ENCODE data around the gene PLA2G4F.

Gene PLA2G4F

DNA sequence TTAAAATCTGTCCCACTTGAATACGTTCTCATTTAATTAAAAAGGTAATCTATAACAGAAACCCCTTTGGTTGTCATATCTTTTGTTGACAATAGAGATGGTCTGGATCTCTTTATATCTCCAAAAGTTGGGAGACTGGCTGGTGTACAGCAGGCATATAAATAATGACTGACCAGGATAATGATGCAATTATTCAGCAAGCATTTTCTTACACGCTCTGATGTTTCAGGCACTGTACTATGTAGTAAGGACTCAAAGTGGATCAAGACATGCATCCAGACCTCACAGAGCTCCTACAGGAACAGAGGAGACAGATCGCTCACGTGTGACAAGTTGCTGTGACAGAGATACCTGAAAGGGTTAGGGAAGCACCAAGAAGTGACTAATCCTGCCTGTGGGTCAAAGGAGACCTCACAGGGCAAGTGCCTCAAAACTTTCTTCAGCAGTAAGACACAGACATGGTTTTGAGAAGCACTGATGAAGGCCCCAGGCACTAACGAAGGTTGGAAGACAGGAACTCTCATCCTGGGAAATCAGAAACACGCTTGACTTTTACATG, 26.0 kb upstream of the PLA2G4F start:
- no peaks in the 10 kb centered on the region for H3K4me1 ChIP-seq (ENCODE audit: insufficient read depth, low read length)
- H3K27me3 ChIP-seq (ENCODE audit: insufficient read depth, low read length, poor library complexity) = no peaks in the 10 kb centered on the region
- H2AFZ ChIP-seq (ENCODE audit: low read depth, low read length) = no peak overlapping the region
- no peak for DNase-seq
- no peak overlapping the region for H3K27ac ChIP-seq (ENCODE audit: low read length)
- no peak overlapping the region for H3K4me2 ChIP-seq (ENCODE audit: insufficient read depth, low read length)
- H3K9ac ChIP-seq (ENCODE audit: low read depth, low read length) = no peak overlapping the region
- H3K79me2 ChIP-seq (ENCODE audit: insufficient read depth, low read length) = no peaks in the 10 kb centered on the region
- no peak for ATAC-seq (ENCODE audit: insufficient read depth, low read depth)
- TF ChIP-seq, protein P1, sequence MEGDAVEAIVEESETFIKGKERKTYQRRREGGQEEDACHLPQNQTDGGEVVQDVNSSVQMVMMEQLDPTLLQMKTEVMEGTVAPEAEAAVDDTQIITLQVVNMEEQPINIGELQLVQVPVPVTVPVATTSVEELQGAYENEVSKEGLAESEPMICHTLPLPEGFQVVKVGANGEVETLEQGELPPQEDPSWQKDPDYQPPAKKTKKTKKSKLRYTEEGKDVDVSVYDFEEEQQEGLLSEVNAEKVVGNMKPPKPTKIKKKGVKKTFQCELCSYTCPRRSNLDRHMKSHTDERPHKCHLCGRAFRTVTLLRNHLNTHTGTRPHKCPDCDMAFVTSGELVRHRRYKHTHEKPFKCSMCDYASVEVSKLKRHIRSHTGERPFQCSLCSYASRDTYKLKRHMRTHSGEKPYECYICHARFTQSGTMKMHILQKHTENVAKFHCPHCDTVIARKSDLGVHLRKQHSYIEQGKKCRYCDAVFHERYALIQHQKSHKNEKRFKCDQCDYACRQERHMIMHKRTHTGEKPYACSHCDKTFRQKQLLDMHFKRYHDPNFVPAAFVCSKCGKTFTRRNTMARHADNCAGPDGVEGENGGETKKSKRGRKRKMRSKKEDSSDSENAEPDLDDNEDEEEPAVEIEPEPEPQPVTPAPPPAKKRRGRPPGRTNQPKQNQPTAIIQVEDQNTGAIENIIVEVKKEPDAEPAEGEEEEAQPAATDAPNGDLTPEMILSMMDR (IDR thresholded peaks at IDR 0.05; ENCODE audit: borderline replicate concordance, extremely low read depth, low read length, poor library complexity, severe bottlenecking) = no peak
- TF ChIP-seq EZH2 (IDR thresholded peaks at IDR 0.05; ENCODE audit: borderline replicate concordance, low read depth, low read length, severe bottlenecking) = no peak
- H3K4me3 ChIP-seq (ENCODE audit: low read depth in 1 of 2, low read length in 2 of 2) = no peak overlapping the region
- H3K36me3 ChIP-seq (ENCODE audit: insufficient read depth, low read length) = peaks cover 66% of the 10 kb centered on the region
- H3K9me3 ChIP-seq (ENCODE audit: insufficient read depth, low read length, severe bottlenecking) = no peaks in the 10 kb centered on the region
- H4K20me1 ChIP-seq (ENCODE audit: insufficient read depth, low read length) = no peaks in the 10 kb centered on the region

DNA sequence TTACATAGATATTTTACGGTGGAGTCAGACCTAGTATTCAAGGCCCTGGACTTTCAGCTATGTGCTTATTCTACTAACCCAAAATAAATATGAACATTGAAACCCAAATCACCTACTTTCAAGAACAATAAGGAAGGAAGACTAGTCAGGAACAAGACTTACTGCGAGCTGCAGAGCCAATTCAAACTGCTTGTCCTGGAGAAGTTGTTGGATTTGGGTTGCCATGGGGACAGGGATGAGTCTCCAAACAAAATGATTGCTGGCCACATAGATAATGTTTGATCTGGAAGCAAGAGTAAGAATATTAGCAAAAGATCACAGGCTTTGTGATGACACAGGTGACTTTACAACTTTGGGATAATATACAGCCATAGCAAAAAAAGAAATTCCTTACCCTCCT, 21.6 kb upstream of the PLA2G4F start:
- Histone ChIP-seq H3K27me3 (ENCODE audit: insufficient read depth, low read length, poor library complexity) (no peaks in the 10 kb centered on the region), H2AFZ (ENCODE audit: low read depth, low read length) (no peak overlapping the region), H3K9me3 (ENCODE audit: insufficient read depth, low read length, severe bottlenecking) (no peaks in the 10 kb centered on the region), H4K20me1 (ENCODE audit: insufficient read depth, low read length) (no peaks in the 10 kb centered on the region), H3K79me2 (ENCODE audit: insufficient read depth, low read length) (no peaks in the 10 kb centered on the region), H3K9ac (ENCODE audit: low read depth, low read length) (no peak overlapping the region), H3K4me2 (ENCODE audit: insufficient read depth, low read length) (no peak overlapping the region), H3K4me1 (ENCODE audit: insufficient read depth, low read length) (no peaks in the 10 kb centered on the region), H3K36me3 (ENCODE audit: insufficient read depth, low read length) (peaks cover 53% of the 10 kb centered on the region), H3K4me3 (ENCODE audit: low read depth in 1 of 2, low read length in 2 of 2) (no peak overlapping the region), H3K27ac (ENCODE audit: low read length) (no peak overlapping the region)
- no peak for ATAC-seq (ENCODE audit: insufficient read depth, low read depth)
- DNase-seq = no peak
- no peak for TF ChIP-seq EZH2 (IDR thresholded peaks at IDR 0.05; ENCODE audit: borderline replicate concordance, low read depth, low read length, severe bottlenecking)
- TF ChIP-seq, protein P1 (IDR thresholded peaks at IDR 0.05; ENCODE audit: borderline replicate concordance, extremely low read depth, low read length, poor library complexity, severe bottlenecking) = no peak

DNA sequence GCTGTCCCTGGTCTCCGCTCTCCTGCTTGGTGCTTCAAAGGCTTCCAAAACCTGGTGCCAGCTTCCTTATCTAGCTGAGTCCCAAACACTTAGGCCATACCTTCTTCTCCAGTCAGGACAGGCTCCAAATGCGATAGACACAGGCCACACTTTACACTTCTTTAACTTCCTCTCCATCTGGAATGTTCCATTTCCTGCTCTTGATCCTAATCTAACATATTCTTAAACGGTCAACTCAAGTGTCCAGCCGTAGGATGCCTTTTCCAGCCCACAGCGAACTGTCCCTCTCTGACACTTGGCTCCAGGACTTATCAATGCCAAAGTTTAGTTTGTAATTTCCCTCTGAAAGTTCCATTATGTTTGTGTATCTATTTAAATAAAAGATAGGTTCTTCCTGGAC, 19.2 kb upstream of the PLA2G4F start:
- H3K9me3 ChIP-seq (ENCODE audit: insufficient read depth, low read length, severe bottlenecking) = no peaks in the 10 kb centered on the region
- no peak overlapping the region for H3K4me2 ChIP-seq (ENCODE audit: insufficient read depth, low read length)
- H3K4me3 ChIP-seq (ENCODE audit: low read depth in 1 of 2, low read length in 2 of 2) = no peak overlapping the region
- H3K27me3 ChIP-seq (ENCODE audit: insufficient read depth, low read length, poor library complexity) = no peaks in the 10 kb centered on the region
- H3K36me3 ChIP-seq (ENCODE audit: insufficient read depth, low read length) = peaks cover 60% of the 10 kb centered on the region
- H3K27ac ChIP-seq (ENCODE audit: low read length) = no peak overlapping the region
- no peak overlapping the region for H2AFZ ChIP-seq (ENCODE audit: low read depth, low read length)
- H3K9ac ChIP-seq (ENCODE audit: low read depth, low read length) = no peak overlapping the region
- no peaks in the 10 kb centered on the region for H4K20me1 ChIP-seq (ENCODE audit: insufficient read depth, low read length)
- H3K4me1 ChIP-seq (ENCODE audit: insufficient read depth, low read length) = no peaks in the 10 kb centered on the region
- DNase-seq (no peak), ATAC-seq (ENCODE audit: insufficient read depth, low read depth) (no peak)
- TF ChIP-seq, protein P1 (IDR thresholded peaks at IDR 0.05; ENCODE audit: borderline replicate concordance, extremely low read depth, low read length, poor library complexity, severe bottlenecking) = no peak
- no peak for TF ChIP-seq EZH2 (IDR thresholded peaks at IDR 0.05; ENCODE audit: borderline replicate concordance, low read depth, low read length, severe bottlenecking)
- H3K79me2 ChIP-seq (ENCODE audit: insufficient read depth, low read length) = no peaks in the 10 kb centered on the region

DNA sequence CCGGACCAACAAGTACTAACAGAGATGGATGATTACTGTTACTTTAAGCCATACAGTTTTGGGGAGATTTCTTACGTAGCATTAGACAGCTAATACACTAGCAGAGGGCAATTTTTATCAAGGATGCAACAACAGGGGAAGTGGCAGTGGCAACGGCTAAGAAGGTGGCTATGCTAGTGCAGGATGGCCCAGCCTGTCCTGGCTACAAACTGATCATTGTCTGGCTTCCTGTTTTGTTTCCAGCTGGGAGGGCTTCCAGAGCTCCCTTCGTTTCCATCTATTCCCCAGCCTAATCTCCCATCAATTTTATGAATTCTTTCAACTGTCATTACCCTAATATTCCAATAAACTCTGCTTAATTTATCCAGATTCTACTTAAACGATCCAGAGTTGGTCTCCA, 16.0 kb upstream of the PLA2G4F start:
- no peaks in the 10 kb centered on the region for H3K4me1 ChIP-seq (ENCODE audit: insufficient read depth, low read length)
- no peak overlapping the region for H3K4me2 ChIP-seq (ENCODE audit: insufficient read depth, low read length)
- no peaks in the 10 kb centered on the region for H3K27me3 ChIP-seq (ENCODE audit: insufficient read depth, low read length, poor library complexity)
- no peaks in the 10 kb centered on the region for H3K79me2 ChIP-seq (ENCODE audit: insufficient read depth, low read length)
- H3K36me3 ChIP-seq (ENCODE audit: insufficient read depth, low read length) = peaks cover 64% of the 10 kb centered on the region
- no peaks in the 10 kb centered on the region for H4K20me1 ChIP-seq (ENCODE audit: insufficient read depth, low read length)
- no peak overlapping the region for H3K27ac ChIP-seq (ENCODE audit: low read length)
- no peaks in the 10 kb centered on the region for H3K9me3 ChIP-seq (ENCODE audit: insufficient read depth, low read length, severe bottlenecking)
- no peak overlapping the region for H3K4me3 ChIP-seq (ENCODE audit: low read depth in 1 of 2, low read length in 2 of 2)
- DNase-seq (no peak), ATAC-seq (ENCODE audit: insufficient read depth, low read depth) (no peak)
- no peak overlapping the region for H2AFZ ChIP-seq (ENCODE audit: low read depth, low read length)
- no peak overlapping the region for H3K9ac ChIP-seq (ENCODE audit: low read depth, low read length)
- TF ChIP-seq EZH2 (IDR thresholded peaks at IDR 0.05; ENCODE audit: borderline replicate concordance, low read depth, low read length, severe bottlenecking) = no peak
- TF ChIP-seq, protein P1 (IDR thresholded peaks at IDR 0.05; ENCODE audit: borderline replicate concordance, extremely low read depth, low read length, poor library complexity, severe bottlenecking) = no peak

All from DND-41 (cell line).